Lung (tissue), 12 donors: ENCODE results near the gene WASF2. TPM values are rescaled to one million over a fixed set of nuclear protein-coding genes. Genes with fewer than 3 reads are reported as not detected.
"Not testable (repeated sequence)": the region's sequence is repeated elsewhere in the genome, so short reads cannot be mapped to it uniquely, and the experiment has no call there.

Experiments used
- ATAC-seq: fragments of 200-7000 bp; cut with Tn5 transposase; one replicate; pipeline ENCODE4 v1.9.1; 2020; ENCODE audit warnings: moderate number of reproducible peaks; ENCODE audit not compliant: insufficient read depth, low FRiP score
- DNase-seq, 3 donors: peaks; one replicate each; pipeline ENCODE4 v3.0.0-alpha.2; 2013 to 2017
- H3K27ac ChIP-seq, 2 donors: one replicate each; pipeline ENCODE4 v1.5.1; 2013; ENCODE audit warnings: mild to moderate bottlenecking in 2 of 2, moderate library complexity in 2 of 2, control low read depth in 1 of 2, inconsistent platforms in 1 of 2, low read depth in 1 of 2, low read length in 1 of 2
- H3K27me3 ChIP-seq, 3 donors: one replicate each; pipeline ENCODE4 v1.5.1; 2013; ENCODE audit warnings: low read length in 2 of 3; ENCODE audit not compliant: control insufficient read depth in 3 of 3, insufficient read depth in 3 of 3
- H3K36me3 ChIP-seq, 4 donors: one replicate each; pipeline ENCODE4 v1.5.1; 2013; ENCODE audit warnings: low read length in 4 of 4, mild to moderate bottlenecking in 1 of 4, moderate library complexity in 1 of 4; ENCODE audit not compliant: control insufficient read depth in 4 of 4, insufficient read depth in 4 of 4
- H3K4me1 ChIP-seq, 5 donors: one replicate each; pipeline ENCODE4 v1.5.1; 2013; ENCODE audit warnings: low read length in 5 of 5, mild to moderate bottlenecking in 2 of 5, moderate library complexity in 1 of 5; ENCODE audit not compliant: control insufficient read depth in 5 of 5, insufficient read depth in 5 of 5
- H3K4me3 ChIP-seq: one replicate; pipeline ENCODE4 v1.5.1; 2013; ENCODE audit warnings: mild to moderate bottlenecking, control low read depth, moderate library complexity
- H3K9ac ChIP-seq, 2 donors: one replicate each; pipeline ENCODE4 v1.5.1; 2013; ENCODE audit warnings: low read length in 2 of 2, control low read depth in 1 of 2; ENCODE audit not compliant: insufficient read depth in 1 of 2
- H3K9me3 ChIP-seq, 4 donors: one replicate each; pipeline ENCODE4 v1.5.1; 2013; ENCODE audit warnings: low read length in 3 of 4, mild to moderate bottlenecking in 1 of 4, moderate library complexity in 1 of 4; ENCODE audit not compliant: control insufficient read depth in 4 of 4, insufficient read depth in 3 of 4
- CTCF ChIP-seq: IDR thresholded peaks from 2 replicates; pipeline ENCODE4 v1.5.1; 2012; ENCODE audit warnings: mild to moderate bottlenecking; ENCODE audit errors: control extremely low read depth, extremely low read depth
- WGBS, 2 donors: extraction: QIAGEN DNeasy Blood & Tissue Kit; methylation state at CpG; one replicate each; pipeline ENCODE4 v1.1.7; 2013; 5-methylcytosine and 5-hydroxymethylcytosine counted together
- polyA plus RNA-seq, 2 donors: library from polyadenylated mRNA; stranded (reverse); fragments of 200-250 nt; gene quantifications; one replicate each; pipeline ENCODE4 v1.2.1, GENCODE V29; 2013
- total RNA-seq, 2 donors: library from RNA; depleted of rRNA in 1 of 2; stranded (reverse); fragments of >200 nt in 1 of 2; gene quantifications; one replicate each; pipeline ENCODE4 v1.2.1, GENCODE V29; 2014 to 2021
- donor health status: control.
- donor health status: control.
- donor health status: Bipolar disorder and iron deficiency.
- donor health status: healthy.
- donor health status: DM: yes; HTN: yes; CAD: no.

The WASF2 gene
- total and polyA plus RNA-seq, 4 donors: 27.3 to 136 (median 49.5) TPM

- Histone ChIP-seq H3K9me3 (no peaks in the 10 kb centered on the region), H3K27me3 (no peaks in the 10 kb centered on the region), H3K4me1 (peaks cover 0 to 14% (median under 1%) of the 10 kb centered on the region in 5 donors), H3K9ac (no peak overlapping the region), H3K36me3 (peaks cover 24 to 56% (median 41%) of the 10 kb centered on the region in 4 donors), H3K27ac (no peak overlapping the region), H3K4me3 (no peak overlapping the region)
- WGBS, 2 donors: 94 to 97% methylated on average over 9 of the region's 9 CpGs
- ATAC-seq (no peak), DNase-seq (no peak)
- TF ChIP-seq CTCF: no peak
Observed at GRCh38 chr1:27408151-27408550, 81.8 kb downstream of the WASF2 start.

GRCh38 chr1:27406791-27407190 lies 83.2 kb downstream of the WASF2 start:
- peaks cover 0 to 22% (median 9%) of the 10 kb centered on the region in 5 donors for H3K4me1 ChIP-seq
- not testable (repeated sequence) for H3K4me3 ChIP-seq, H3K9ac ChIP-seq, ATAC-seq, H3K9me3 ChIP-seq, H3K27me3 ChIP-seq, DNase-seq, H3K27ac ChIP-seq
- WGBS, 2 donors: 82 to 90% methylated on average over 2 of the region's 2 CpGs
- peaks cover 16 to 46% (median 28%) of the 10 kb centered on the region in 4 donors for H3K36me3 ChIP-seq

- Histone ChIP-seq H3K4me3 (no peak overlapping the region), H3K9ac (no peak overlapping the region), H3K4me1 (peaks cover 0 to 22% (median 12%) of the 10 kb centered on the region in 5 donors), H3K36me3 (peaks cover 14 to 45% (median 26%) of the 10 kb centered on the region in 4 donors), H3K27ac (peak overlapping the region; percentile 64 to 65), H3K9me3 (no peaks in the 10 kb centered on the region), H3K27me3 (no peaks in the 10 kb centered on the region)
- WGBS, 2 donors: 79 to 89% methylated on average over 4 of the region's 4 CpGs
- ATAC-seq (no peak), DNase-seq (no peak)
- TF ChIP-seq CTCF: no peak
Observed at GRCh38 chr1:27406362-27406680, 83.6 kb downstream of the WASF2 start.

- H3K27ac ChIP-seq: peak overlapping the region; percentile 64 to 65
- not testable (repeated sequence) for DNase-seq, ATAC-seq, H3K9me3 ChIP-seq, H3K27me3 ChIP-seq, H3K4me3 ChIP-seq, H3K9ac ChIP-seq
- 81 to 87% methylated on average over 15 to 17 of the region's 18 CpGs for WGBS, 2 donors
- H3K4me1 ChIP-seq: peaks cover 0 to 22% (median 12%) of the 10 kb centered on the region in 5 donors
- peaks cover 9 to 39% (median 21%) of the 10 kb centered on the region in 4 donors for H3K36me3 ChIP-seq
Observed at GRCh38 chr1:27405598-27406361, 84.2 kb downstream of the WASF2 start.
